ENCODE results near the gene KLK6. TPM values are rescaled to one million over a fixed set of nuclear protein-coding genes. Genes with fewer than 3 reads are reported as not detected.

The KLK6 gene
- total RNA-seq, 1 donor from 2014 or later: not detected

DNA sequence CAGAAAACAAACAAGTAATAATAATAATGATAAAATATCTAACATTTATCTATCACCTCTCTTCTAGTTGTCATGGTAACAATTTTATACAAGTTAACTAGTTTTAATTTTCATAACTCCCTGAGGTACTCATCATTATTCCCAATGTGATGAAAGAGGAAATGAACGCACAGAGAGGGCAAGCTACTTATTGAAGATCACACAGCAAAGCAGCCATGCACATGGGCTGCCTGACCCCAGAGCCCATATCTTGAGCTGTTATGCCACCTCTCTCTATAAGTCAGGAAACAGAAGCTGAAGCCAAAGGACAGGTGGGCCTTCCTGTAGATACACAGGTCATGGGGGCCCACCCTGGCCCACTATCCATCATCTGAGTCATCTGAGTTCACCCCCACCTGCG lies 53.3 kb downstream of the KLK6 start:
- peaks cover 38% of the 10 kb centered on the region for H3K27me3 Mint-ChIP-seq (ENCODE audit: low read depth)
- H3K4me3 Mint-ChIP-seq (ENCODE audit: unreplicated experiment): no peak overlapping the region
- no peaks in the 10 kb centered on the region for H3K9me3 Mint-ChIP-seq (ENCODE audit: low read depth)
- TF ChIP-seq, protein P1, sequence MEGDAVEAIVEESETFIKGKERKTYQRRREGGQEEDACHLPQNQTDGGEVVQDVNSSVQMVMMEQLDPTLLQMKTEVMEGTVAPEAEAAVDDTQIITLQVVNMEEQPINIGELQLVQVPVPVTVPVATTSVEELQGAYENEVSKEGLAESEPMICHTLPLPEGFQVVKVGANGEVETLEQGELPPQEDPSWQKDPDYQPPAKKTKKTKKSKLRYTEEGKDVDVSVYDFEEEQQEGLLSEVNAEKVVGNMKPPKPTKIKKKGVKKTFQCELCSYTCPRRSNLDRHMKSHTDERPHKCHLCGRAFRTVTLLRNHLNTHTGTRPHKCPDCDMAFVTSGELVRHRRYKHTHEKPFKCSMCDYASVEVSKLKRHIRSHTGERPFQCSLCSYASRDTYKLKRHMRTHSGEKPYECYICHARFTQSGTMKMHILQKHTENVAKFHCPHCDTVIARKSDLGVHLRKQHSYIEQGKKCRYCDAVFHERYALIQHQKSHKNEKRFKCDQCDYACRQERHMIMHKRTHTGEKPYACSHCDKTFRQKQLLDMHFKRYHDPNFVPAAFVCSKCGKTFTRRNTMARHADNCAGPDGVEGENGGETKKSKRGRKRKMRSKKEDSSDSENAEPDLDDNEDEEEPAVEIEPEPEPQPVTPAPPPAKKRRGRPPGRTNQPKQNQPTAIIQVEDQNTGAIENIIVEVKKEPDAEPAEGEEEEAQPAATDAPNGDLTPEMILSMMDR (IDR thresholded peaks at IDR 0.05): no peak
- H3K27ac Mint-ChIP-seq (ENCODE audit: unreplicated experiment): no peak overlapping the region
- no peak for DNase-seq (ENCODE audit: low spot score)
- no peaks in the 10 kb centered on the region for H3K4me1 Mint-ChIP-seq (ENCODE audit: low read depth)
- no peaks in the 10 kb centered on the region for H3K36me3 Mint-ChIP-seq (ENCODE audit: low read depth)

DNA sequence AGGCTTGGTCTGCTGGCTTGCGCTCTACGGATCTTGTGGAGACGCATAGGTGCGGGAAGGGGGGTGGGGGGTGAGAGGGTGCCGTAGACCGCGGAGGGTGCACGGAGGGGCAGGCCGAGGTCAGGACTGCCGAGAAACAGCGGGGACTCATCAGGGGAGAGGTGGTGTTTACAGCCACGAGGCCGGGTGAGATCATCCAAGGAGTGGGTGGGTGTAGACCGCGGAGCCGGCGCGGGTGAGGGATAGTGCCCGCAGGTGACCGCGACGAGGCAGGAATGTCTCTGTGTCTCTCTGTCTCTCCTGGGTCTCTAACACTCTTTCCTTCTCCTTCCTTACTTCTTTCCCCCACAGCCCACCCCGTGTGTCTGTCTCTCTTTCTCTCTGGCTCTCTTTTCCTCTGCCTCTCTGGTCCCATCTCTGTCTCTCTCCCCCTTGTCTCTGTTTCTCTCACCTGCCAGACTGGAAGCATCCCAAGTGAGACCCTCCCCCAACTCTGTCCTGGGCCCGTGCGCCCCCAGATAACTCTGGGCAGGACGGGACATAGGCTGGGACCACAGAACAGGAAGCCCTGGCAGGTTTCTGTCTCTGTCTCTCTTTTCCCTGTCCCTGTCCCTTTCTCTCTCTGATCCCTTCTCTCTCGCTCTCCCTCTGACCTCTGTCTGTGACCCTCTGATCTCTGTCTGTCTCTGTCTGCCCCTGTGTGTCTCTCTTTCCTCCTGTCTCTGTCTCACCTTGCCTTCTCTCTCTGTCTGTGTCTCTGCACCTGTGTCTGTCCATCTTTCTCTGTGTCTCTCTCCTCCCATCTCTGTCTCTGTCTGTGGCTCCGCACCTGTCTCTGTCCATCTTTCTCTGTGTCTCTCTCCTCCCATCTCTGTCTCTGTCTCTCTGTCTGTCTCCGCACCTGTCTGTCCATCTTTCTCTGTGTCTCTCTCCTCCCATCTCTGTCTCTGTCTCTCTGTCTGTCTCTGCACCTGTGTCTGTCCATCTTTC lies 56.4 kb downstream of the KLK6 start:
- TF ChIP-seq, protein P1 (IDR thresholded peaks at IDR 0.05): no peak

DNA sequence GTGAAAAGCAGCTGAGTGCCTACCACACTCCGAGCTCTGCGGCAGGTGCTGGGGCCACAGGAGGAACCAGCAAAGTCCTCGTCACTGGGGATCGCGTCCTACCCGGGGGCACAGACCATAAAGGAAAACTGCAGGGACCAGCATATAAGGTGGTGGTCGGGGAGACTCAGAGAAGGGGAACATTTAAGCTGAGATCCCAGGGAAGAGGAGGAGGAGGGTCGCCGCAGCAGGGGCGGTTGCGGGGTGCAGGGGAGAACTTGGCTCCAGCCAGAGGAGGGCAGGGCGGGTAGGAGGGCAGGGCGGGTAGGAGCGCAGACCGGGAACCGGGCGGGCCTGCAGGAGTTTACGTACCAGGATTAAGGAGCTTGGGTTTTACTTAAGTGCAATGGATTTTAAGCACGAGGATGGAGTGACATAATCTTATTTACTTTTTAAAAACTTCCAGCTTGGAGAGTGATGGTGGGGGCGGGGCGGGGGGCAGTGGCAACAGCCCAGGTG lies 57.2 kb downstream of the KLK6 start:
- TF ChIP-seq, protein P1 (IDR thresholded peaks at IDR 0.05): no peak
- Mint-ChIP-seq H3K36me3 (ENCODE audit: low read depth) (no peaks in the 10 kb centered on the region), H3K27ac (ENCODE audit: unreplicated experiment) (no peak overlapping the region), H3K4me1 (ENCODE audit: low read depth) (peaks cover 4% of the 10 kb centered on the region), H3K9me3 (ENCODE audit: low read depth) (no peaks in the 10 kb centered on the region), H3K4me3 (ENCODE audit: unreplicated experiment) (no peak overlapping the region), H3K27me3 (ENCODE audit: low read depth) (peaks cover 51% of the 10 kb centered on the region)
- DNase-seq (ENCODE audit: low spot score): no peak

More for the DNA sequence above, 56.4 kb downstream of the KLK6 start:
- Mint-ChIP-seq H3K27me3 (ENCODE audit: low read depth) (peaks cover 45% of the 10 kb centered on the region), H3K9me3 (ENCODE audit: low read depth) (no peaks in the 10 kb centered on the region), H3K4me1 (ENCODE audit: low read depth) (peaks cover 4% of the 10 kb centered on the region), H3K36me3 (ENCODE audit: low read depth) (no peaks in the 10 kb centered on the region), H3K4me3 (ENCODE audit: unreplicated experiment) (no peak overlapping the region), H3K27ac (ENCODE audit: unreplicated experiment) (no peak overlapping the region)
- no peak for DNase-seq (ENCODE audit: low spot score)

DNA sequence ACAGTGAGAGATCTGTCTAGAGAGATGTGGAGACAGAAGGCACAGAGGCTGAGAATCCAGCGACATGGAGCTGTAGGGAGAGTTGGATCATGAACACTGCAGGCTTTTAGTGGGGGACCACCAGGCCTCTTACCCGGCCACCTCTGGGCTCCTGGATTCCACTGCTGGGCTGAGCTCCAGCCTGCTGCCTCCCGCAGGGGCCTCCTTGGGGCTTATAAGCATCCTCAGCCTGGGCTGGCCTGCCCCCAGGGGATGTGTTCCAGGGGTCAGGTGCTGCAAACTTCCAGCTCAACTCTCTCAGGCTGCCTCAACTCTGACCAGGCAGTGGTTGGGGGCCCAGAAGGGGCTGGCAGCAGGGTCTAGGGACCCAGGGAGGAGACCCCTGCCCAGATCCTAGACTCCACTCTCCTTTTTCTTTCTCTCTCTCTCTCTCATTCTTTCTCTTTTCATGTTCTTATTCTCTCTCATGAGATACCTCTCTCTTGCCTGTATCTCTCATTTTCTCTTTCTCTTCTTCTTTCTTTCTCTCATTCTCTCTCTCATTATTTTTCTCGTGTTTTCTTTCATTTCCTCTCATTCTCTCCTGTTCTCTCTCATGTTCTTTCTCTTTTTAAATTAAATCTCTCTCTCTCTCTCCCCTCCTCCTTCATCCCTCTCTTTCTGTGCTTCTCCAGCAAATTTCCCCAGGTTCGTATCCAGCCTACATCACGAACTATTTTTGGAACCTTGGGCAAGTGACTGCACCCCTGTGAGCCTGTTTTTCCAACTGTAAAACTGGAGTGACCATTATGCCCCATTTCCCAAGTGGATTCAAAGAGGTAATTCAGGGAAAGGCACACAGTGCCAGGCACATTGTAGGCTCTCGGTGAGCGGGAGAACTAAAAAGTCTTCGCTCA lies 57.9 kb downstream of the KLK6 start, which contains the start of gene KLK4:
Gene KLK4 (minus strand): TSS at position 190 of the 896 bp plus-strand sequence. CDS start 657 bp downstream, outside the sequence.
- no peak within 1 kb of the TSS for H3K27ac Mint-ChIP-seq (ENCODE audit: unreplicated experiment)
- TF ChIP-seq, protein P1 (IDR thresholded peaks at IDR 0.05): no peak
- H3K9me3 Mint-ChIP-seq (ENCODE audit: low read depth): no peaks in the 10 kb centered on the region
- H3K27me3 Mint-ChIP-seq (ENCODE audit: low read depth): peaks cover 51% of the 10 kb centered on the region
- H3K4me1 Mint-ChIP-seq (ENCODE audit: low read depth): peaks cover 4% of the 10 kb centered on the region
- no peaks in the 10 kb centered on the region for H3K36me3 Mint-ChIP-seq (ENCODE audit: low read depth)
- DNase-seq (ENCODE audit: low spot score): no peak
- no peak within 1 kb of the TSS for H3K4me3 Mint-ChIP-seq (ENCODE audit: unreplicated experiment)

DNA sequence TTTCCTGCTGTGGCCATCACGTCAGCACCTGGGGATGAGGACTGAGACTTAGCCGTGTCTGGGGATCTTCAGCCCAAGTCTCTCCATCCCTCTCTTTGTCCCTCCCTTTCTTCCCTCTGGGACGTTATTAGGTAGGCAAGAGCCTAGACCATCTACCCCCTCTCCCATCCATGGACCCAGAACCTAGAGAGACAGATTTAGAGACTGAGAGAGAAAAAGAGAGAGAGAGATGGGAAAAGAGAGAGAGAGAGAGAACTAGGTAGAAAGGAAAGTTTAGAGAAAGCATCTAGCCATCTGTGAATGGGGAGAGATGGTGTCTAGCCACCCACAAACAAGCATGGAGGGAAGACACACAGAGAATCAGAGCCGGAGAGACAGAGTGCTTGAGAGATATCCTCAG lies 58.7 kb downstream of the KLK6 start:
- H3K27me3 Mint-ChIP-seq (ENCODE audit: low read depth): peaks cover 53% of the 10 kb centered on the region
- no peak for DNase-seq (ENCODE audit: low spot score)
- TF ChIP-seq, protein P1 (IDR thresholded peaks at IDR 0.05): no peak
- no peaks in the 10 kb centered on the region for H3K36me3 Mint-ChIP-seq (ENCODE audit: low read depth)
- H3K4me3 Mint-ChIP-seq (ENCODE audit: unreplicated experiment): no peak overlapping the region
- H3K4me1 Mint-ChIP-seq (ENCODE audit: low read depth): peaks cover 4% of the 10 kb centered on the region
- H3K27ac Mint-ChIP-seq (ENCODE audit: unreplicated experiment): no peak overlapping the region
- no peaks in the 10 kb centered on the region for H3K9me3 Mint-ChIP-seq (ENCODE audit: low read depth)
